HG02852 (cell line): Measurements from ENCODE around the gene SLX4IP.
A peak's percentile ranks its signal among the peaks of the same experiment; 100 is the strongest.
"Not testable (repeated sequence)": the region's sequence is repeated elsewhere in the genome, so short reads cannot be mapped to it uniquely, and the experiment has no call there.

ENCODE experiments used
- ATAC-seq: cut with Tn5 transposase; IDR thresholded peaks from one replicate; pipeline ENCODE4 v1.9.1; 2021; ENCODE audit warnings: mild to moderate bottlenecking, moderate library complexity; ENCODE audit not compliant: unreplicated experiment

The SLX4IP gene

DNA sequence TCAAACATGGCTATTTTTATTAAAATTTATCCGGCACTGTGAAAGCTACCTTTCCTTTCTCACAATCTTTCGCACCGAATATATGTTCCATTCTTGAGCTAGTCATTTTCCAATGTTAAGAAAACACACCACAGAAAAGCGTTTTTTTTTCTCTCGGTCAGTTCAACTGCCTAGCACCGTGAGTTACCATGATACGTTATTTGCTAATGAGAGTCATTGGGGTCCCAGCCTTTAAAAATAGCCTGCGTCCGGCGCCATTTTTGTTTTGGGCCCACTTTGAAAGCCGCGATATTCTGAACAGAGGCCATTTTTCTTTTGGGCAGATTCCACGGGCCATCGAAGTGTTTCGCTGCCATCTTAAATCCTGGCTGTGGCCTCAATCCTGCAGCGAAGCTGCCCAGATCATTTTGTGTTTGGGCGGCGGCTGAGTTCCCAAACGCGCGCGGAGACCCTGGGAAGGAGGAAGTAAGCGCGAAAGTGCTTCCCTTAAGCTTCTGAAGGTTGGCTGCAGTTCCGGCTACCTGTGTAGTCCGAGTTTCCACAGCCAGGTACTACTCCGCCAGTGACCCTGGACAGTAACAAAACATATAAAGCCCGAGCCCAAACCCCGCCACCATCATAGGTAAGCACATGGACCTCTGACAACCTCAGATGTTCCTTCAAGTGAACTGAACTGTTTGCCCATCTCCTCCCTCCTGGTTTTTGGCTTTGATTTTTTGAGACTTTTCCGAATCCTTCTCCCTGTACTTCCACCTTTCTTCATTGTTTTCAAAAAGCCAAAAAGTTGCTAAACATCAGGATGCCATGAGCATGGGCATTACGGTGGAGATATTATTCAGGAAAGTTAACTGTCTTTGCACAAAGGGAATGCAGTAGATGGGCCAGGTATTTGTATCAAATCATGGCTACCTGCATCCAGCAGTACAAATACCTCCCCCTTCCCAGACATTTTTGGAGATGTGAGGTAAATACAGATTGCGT, at the start of gene SLX4IP:
TSS of gene SLX4IP (plus strand) at position 474 of the 981 bp plus-strand sequence. CDS start 22,900 bp downstream, outside the sequence.
- ATAC-seq: peak; percentile 69

DNA sequence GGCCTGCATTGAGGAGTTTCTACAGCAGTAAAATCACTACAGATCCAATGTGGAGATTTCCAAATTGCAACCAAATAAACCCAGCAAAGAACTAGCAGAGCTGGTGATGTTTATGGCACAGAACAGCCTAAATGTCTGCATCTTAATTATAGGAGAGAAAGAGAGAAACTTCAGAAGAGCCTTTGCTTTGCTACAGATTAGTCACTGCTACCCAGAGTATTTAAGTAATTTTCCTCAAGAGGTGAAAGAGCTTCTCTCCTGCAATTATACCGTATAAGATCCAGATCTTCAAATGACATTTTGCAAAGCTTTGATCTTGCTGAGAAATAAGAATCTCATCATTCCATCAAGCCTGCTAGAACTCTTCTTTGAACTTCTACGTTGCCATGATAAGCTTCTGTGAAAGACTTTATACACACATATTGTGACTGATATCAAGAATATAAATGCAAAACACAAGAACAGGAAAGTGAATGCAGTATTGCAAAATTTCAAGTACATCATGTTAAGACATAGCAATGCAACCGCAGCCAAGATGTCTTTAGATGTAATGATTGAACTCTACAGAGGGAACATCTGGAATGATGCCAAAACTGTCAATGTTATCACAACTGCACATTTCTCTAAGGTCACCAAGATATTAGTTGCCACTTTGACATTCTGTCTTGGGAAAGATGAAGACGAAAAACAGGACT, 49.1 kb upstream of the SLX4IP start:
- no peak for ATAC-seq

DNA sequence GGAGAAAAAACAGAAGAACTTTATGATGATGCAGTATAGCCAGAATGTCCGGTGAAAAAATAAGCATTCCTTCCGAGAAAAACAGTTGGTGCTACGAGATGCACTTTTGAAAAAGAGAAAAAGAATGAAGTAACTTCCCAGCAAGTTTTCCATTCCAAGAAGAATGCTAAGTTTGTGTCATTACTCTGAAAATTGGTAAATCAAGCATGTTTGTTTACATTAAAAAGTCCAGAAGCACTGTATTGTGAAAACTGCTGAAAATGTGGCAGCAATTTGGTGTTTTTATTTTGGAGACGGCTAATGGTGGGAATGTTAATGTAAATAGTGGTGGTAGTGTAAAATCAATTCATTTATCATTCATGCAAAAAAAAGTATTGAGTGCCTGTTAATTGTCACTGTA, 47.4 kb upstream of the SLX4IP start:
- ATAC-seq: no peak

DNA sequence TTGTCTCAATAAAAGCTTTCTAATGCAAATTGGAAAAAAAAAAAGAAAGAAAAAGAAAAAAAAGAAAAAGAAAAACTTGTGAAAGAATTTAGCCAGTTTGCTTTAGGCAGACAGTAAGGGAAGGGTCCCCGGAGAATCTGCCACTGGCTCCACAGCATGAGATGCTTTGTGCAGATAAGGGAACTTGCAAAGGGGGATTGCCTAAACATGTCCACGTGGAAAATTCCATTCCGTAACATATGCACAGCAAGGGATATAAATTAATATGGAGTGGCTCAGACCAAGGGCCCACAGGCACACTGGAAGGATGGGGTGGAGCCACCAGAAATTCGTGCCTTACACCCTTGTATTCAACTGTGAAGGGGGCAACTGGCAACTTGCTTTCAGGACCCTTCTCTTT, 46.5 kb upstream of the SLX4IP start:
- ATAC-seq: no peak

DNA sequence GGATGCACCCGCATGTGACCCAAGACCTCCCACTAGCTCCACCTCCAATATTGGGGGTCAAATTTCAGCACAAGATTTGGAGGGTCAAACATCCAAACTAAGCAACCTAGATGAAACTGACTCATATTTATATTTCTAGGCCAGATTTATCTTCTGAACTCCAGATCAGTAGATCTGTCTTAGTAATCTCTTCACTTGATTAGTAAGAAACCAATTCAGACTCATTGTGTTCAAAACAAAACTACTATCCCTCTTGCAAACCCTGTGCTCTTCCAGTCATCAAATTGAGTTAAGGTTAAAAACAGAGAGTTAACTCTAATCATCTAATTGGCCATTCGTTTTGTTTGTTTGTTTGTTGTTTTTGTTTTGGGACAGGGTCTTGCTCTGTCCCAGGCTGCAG, 44.4 kb upstream of the SLX4IP start:
- ATAC-seq: no peak

DNA sequence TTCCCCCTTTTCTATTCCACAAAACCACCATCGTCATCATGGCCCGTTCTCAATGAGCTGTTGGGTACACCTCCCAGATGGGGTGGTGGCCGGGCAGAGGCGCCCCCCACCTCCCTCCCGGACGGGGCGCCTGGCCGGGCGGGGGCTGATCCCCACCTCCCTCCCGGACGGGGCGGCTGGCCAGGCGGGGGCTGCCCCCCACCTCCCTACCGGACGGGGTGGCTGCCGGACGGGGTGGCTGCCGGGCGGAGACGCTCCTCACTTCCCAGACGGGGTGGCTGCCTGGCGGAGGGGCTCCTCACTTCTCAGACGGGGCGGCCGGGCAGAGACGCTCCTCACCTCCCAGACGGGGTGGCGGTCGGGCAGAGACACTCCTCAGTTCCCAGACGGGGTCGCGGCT, 40.4 kb upstream of the SLX4IP start:
- not testable (repeated sequence) for ATAC-seq

DNA sequence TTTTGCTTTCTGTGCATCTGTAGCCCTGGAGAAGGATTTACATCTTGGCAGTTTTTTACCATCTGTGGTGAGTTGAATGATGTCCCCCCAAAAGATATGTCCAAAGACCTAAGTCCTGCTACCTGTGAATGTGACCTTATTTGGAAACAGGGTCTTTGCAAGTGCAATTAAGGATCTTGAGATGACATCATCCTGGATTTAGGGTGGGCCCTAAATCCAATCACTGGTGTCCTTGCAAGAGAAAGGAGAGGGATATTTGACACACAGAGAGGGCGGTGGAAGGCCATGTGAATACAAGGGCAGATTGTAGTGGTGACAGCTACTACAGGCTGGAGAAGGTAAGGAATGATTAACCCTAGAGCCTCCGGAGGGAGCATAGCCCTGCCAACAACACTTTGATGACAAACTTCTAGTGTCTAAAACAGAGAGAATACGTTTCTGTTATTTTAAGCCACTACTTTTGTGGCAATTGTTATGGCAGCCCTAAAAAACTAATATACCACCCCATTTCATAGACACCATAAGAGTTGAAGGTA, 36.2 kb upstream of the SLX4IP start:
- no peak for ATAC-seq

DNA sequence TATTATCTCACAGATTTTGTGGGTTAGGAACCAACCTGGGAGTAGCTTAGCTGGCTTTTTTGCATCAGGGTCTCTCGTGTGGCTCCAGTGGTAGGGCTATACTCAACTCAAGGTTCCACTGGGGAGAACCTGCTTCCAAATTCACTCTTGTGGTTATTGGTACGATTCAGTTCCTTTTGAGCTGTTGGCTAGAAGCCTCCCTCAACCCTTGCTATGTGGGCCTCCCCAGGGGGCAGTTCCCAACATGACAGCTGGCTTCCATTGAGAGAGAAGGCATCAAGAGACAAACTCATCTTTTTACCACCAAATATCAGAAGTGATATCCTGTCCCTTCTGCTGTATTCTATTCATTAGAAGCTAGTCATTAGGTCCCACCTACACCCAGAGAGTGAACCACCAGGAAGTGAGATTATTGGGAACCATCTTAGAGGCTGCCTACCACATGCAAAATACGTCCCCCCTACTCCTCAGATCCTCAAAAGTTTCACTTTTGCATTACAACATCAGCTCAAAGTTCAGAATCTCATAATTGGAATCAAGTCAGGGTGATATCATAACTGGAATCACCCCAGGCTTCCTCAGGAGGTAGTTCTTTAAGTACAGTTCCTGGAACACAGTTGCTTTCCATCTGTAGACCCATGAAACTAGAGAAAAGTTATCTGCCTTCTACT, 32.0 kb upstream of the SLX4IP start:
- peak; percentile 76 for ATAC-seq

DNA sequence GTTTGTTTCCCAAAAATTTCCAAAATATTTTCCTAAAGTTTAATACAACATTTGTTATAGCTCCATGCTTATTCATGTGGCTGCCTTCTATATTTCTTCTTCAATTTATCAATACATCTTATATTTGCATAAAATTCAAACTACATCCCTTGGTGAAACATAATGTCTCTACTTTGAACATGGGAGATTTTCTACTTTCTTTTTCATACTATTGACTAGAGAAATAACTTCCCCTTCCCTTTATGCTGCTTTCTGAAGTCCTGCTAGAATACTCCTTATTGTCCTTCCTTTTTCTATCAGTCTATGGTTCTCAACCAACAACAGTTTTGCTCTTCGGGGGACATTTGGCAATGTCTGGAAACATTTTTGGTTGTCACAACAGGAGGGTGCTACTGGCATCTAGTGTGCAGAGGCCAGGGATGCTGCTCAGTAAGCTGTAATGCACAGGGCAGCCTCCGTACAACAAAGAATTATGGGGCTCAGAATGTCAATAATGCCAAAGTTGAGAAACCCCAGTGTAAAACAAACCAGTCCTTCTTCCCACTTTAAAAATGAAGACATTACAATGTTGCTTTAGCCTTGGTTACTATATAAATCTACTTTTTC, 31.0 kb upstream of the SLX4IP start:
- ATAC-seq: no peak

DNA sequence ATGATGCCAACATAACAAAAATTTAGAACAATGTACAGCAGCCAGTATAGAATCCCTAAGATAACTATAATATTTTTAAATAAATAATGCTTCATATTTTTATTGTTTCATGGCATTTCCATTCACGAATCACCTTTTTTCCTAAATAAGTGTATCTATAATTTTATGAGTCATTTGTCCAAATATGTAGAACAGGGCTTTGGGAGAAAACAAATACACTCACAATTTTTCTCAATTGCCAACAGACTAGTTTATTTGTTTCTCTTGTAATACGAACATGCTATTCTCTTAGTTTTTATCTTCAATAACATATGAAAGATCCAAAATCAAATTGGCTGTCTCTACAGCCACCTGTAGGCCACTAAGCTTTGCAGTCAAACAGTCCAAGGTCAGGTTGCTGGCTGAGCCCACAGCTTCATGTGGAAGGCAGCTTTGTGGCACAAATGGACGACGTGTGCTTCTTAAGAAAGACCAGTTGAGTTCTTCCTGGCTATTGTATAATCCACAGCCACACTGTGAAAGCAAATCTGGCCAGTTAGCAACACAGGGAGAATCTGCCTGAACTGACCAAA, 30.1 kb upstream of the SLX4IP start:
- ATAC-seq: no peak

DNA sequence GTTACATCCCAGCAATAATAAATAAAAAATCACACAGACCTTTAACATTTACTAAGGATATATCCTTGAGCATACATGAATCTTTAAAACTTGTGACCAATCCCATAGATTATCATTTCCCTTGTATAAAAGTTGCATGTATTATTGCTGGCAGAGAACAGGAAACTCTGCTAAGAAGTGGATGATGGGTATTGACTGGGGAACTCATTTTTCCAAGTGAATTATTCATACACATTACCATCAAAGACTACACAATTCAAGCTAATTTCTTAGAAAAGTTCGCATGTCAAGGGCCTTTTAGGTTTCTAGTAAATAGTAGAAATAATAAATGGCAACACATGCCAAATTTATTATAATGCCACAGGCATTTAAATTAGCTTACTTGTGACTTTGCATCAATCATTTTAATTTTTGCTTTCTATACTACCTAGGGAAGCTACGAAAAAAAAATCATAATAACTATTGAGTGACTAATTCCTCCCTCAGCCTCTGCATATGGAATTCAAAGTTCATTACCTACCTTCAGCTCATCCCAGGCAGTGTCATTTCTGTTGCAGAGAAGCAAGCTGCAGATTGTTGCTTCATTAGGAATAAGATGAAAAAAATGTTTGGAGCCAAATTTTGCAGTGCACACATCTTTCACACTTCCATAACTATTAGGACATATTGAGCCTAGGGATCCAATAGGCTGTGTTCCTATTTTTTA, 26.8 kb upstream of the SLX4IP start:
- ATAC-seq: no peak

DNA sequence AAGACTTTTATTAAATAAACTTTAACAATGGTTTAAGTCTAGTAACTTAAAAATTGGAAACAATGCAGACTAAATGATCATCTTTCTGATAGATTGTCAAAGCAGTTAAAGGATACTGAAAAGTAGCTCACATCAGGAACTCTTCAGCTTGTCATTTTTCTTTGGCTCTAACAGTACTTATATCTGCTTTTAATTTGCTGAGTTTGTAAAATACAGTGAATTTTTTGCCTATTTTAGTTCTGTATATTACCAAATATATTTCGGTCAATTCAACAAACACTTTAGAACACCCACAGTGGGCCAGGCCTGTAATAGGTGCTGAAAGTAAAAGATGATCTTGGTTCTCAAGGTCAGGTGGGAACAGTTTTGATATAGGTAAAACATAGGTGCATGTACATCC, 23.4 kb upstream of the SLX4IP start:
- no peak for ATAC-seq

DNA sequence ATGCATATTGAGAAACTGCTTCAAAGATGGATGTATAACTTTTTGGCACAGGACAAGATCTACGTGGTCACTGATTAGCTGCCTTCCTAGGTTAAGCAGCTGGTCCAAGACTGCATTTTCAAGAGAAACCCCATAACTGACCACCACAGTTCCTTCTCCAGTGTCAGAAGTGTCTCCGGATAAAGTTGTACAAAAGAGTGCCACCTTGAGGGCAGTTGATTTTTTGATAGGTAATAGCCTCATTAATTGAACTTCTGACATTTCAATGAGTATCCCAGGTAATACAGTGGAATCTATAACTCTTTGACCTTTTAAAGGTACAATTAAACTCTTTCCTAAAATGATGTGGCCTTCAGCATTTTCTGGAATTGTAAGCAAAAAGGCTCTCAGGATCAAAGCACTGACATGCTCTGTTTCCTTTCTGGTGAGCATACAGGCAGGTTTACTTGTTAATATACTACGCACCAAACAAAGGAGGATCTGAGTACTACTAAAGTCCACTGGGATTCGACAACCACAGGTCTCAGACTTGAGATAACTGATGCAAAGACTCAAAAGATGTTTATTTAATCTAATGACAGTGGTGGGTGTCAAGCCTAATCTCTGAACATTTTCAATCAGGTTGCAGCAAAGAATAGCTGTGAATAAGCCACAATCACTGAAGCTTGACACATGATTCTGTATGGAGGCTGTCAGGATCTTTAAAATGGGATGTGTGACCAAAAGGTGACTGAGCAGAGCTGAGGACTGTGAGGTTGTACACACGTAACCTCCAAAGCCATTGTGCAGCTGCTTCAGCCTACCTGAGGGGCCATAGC, 22.3 kb upstream of the SLX4IP start:
- ATAC-seq: no peak

DNA sequence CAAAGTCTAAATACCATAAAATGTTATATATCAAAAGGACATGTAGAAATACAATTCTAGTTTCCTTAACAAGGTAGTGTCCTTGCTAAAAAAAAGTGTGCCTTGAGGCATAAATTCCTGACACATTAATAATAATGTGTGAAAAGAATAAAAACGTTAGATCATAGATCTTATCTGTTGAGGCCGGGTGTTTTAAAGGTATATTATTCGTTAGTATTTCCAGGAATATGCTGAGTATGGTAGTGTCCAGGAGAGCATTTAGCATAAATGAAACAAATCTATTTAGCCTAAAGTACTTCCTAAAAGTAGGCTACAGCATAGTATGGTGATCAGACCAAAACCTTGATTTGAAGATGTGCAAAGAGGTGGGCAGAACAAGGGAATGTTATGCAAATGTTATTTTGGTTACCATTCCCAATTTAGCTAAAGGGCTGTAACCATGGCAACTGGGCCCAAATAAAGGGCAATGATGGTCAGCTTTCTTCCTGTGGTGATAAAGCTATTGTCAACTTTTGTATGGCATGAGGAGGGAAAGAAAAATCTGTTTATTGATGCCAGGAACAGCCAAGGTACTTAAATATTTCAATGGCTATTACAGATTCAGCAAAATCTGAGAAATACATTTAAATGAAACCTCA, 20.0 kb upstream of the SLX4IP start:
- no peak for ATAC-seq

DNA sequence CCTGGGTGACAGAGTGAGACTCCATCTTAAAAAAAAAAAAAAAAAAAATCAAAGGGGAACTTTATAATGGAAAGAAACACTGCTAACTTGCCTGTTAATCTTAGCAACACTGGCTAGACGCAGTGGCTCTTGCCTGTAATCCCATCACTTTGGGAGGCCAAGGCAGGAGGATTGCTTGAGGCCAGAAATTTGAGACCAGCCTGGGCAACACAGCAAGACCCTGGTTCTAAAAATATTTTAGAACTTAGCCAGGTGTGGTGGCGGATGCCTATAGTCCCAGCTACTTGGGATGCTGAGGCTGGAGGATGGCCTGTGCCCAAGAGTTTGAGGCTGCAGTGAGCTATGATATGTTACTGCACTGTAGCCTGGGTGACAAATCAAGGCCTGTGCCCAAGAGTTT, 17.9 kb upstream of the SLX4IP start:
- not testable (repeated sequence) for ATAC-seq

DNA sequence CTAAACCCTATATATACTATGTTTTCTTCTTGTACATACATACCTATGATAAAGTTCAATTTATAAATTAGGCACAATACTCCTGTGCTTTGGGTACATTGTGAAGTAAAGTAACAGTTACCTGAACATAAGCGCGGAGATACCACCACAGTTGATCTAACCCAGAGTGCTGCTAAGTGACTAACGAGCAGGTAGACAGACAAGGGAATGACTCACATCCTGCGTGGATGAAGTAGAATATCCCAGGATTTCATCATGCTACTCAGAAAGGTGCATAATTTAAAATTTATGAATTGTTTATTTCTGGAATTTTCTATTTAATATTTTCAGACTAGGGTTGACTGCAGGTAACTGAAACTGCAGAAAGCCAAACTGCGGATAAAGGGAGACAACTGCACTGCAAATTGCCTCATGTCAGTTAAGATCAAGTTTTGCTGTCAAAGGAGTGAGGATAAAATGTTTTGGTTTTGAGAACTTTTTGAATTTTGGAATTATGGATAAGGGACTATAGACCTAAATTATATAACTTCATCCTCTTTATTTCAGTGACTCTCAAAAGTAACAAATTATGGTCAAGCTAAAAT, 15.5 kb upstream of the SLX4IP start:
- ATAC-seq: no peak

DNA sequence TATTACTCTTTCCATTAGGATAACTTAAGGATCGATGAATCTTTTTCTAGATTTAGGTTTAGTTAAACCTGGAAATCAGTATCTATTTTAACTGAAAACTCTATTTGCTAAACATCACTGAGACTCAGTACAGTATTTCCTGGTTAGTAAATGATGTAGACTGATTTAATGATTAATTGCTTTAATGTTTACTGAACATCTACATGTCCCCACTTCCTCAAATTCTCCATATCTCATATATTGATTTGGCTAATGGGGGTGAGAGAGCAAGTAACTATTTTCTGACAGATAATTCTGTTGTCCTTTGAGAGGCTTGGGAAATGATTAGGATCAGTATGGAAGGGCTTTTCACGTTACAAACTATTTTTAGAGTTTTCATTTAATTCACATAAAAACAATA, 11.4 kb upstream of the SLX4IP start:
- no peak for ATAC-seq

DNA sequence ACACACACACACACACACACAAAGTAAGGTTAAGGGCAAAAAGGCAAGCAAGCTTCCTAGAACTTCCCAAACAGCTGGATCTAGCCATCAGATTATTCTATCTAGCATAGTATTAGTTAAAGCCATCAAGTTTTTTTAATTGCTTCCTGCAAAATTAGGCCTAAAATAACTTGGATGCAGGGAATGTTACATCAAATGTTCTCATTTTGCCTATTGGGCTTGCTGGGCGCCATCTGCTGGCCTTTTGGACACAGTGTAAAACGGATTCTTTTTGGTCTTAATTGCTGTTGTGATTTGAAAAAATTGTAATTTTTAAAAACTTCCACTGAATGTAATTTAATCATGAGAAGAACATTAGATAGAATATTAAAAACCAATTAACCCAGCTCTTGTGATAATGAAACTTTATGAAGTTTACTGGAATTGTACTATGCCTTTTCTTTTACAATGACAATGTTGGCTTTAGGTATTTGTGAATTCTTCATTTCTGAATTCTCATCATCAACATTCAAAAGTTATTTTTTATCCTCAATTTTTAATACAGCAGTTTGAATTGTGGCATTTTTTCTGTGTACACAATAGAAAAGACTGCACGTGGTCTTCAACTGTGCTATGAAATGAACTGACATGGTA, 7.9 kb upstream of the SLX4IP start:
- ATAC-seq: no peak
